ENCODE results near the gene KCNMA1. TPM values are rescaled to one million over a fixed set of nuclear protein-coding genes. Genes with fewer than 3 reads are reported as not detected.

KCNMA1 gene
- total RNA-seq, 3 donors from 2014 or later: 13.6 to 37.8 (median 15.1) TPM

GRCh38 chr10:76981251-76981650 is 656.4 kb downstream of the KCNMA1 start:
- Histone ChIP-seq H3K36me3 (no peaks in the 10 kb centered on the region), H3K4me1 (no peaks in the 10 kb centered on the region), H3K27me3 (no peaks in the 10 kb centered on the region), H3K4me3 (no peak overlapping the region), H3K9me3 (no peaks in the 10 kb centered on the region), H3K27ac (no peak overlapping the region)
- no peak for DNase-seq (ENCODE audit: low spot score in 2 of 2)
- intact Hi-C loops (cut with DNase I; ENCODE audit: low total_unique reads): no loop called here
- TF ChIP-seq POLR2A (IDR thresholded peaks at IDR 0.05): no peak
- TF ChIP-seq POLR2AphosphoS5 (IDR thresholded peaks at IDR 0.05): no peak
- TF ChIP-seq, protein P1, sequence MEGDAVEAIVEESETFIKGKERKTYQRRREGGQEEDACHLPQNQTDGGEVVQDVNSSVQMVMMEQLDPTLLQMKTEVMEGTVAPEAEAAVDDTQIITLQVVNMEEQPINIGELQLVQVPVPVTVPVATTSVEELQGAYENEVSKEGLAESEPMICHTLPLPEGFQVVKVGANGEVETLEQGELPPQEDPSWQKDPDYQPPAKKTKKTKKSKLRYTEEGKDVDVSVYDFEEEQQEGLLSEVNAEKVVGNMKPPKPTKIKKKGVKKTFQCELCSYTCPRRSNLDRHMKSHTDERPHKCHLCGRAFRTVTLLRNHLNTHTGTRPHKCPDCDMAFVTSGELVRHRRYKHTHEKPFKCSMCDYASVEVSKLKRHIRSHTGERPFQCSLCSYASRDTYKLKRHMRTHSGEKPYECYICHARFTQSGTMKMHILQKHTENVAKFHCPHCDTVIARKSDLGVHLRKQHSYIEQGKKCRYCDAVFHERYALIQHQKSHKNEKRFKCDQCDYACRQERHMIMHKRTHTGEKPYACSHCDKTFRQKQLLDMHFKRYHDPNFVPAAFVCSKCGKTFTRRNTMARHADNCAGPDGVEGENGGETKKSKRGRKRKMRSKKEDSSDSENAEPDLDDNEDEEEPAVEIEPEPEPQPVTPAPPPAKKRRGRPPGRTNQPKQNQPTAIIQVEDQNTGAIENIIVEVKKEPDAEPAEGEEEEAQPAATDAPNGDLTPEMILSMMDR (IDR thresholded peaks at IDR 0.05): no peak

GRCh38 chr10:76977901-76978300 is 659.7 kb downstream of the KCNMA1 start:
- Histone ChIP-seq H3K36me3 (no peaks in the 10 kb centered on the region), H3K27me3 (no peaks in the 10 kb centered on the region), H3K9me3 (no peaks in the 10 kb centered on the region), H3K4me1 (no peaks in the 10 kb centered on the region), H3K27ac (no peak overlapping the region), H3K4me3 (no peak overlapping the region)
- DNase-seq (ENCODE audit: low spot score in 2 of 2): no peak
- TF ChIP-seq POLR2A (IDR thresholded peaks at IDR 0.05): no peak
- TF ChIP-seq, protein P1 (IDR thresholded peaks at IDR 0.05): no peak
- no peak for TF ChIP-seq POLR2AphosphoS5 (IDR thresholded peaks at IDR 0.05)
- intact Hi-C loops (cut with DNase I; ENCODE audit: low total_unique reads): no loop called here

- no peak for TF ChIP-seq POLR2A (IDR thresholded peaks at IDR 0.05)
- no peak for TF ChIP-seq POLR2AphosphoS5 (IDR thresholded peaks at IDR 0.05)
- TF ChIP-seq, protein P1 (IDR thresholded peaks at IDR 0.05): no peak
- no peak overlapping the region for H3K4me3 ChIP-seq
- H3K4me1 ChIP-seq: no peaks in the 10 kb centered on the region
- DNase-seq (ENCODE audit: low spot score in 2 of 2): no peak
- no peaks in the 10 kb centered on the region for H3K36me3 ChIP-seq
- H3K27ac ChIP-seq: no peak overlapping the region
- intact Hi-C loops (cut with DNase I; ENCODE audit: low total_unique reads): no loop called here
- no peaks in the 10 kb centered on the region for H3K27me3 ChIP-seq
- no peaks in the 10 kb centered on the region for H3K9me3 ChIP-seq
Measured at GRCh38 chr10:76977046-76977445, 660.6 kb downstream of the KCNMA1 start.

DNA sequence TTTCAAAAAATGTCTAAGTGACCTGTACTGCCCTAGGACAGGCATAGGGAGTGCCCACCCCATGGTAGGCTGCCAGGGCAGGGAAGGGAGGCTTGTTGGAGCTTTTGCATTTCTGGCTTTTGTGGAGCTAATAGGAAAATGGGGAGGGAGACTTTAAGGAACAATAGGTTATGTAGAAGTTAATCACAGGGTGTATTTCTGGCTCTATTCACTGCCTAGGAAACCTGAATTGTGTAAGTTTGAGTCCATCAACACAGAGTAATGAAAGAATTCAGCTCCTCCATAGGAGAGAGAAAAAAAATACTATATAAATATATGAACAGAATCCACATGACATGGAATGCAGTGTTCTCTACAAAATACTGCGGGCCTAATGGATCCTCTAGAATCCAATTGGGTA is 661.5 kb downstream of the KCNMA1 start:
- no peaks in the 10 kb centered on the region for H3K27me3 ChIP-seq
- intact Hi-C loops (cut with DNase I; ENCODE audit: low total_unique reads): no loop called here
- no peaks in the 10 kb centered on the region for H3K4me1 ChIP-seq
- no peak for DNase-seq (ENCODE audit: low spot score in 2 of 2)
- H3K36me3 ChIP-seq: no peaks in the 10 kb centered on the region
- H3K27ac ChIP-seq: no peak overlapping the region
- H3K4me3 ChIP-seq: no peak overlapping the region
- H3K9me3 ChIP-seq: no peaks in the 10 kb centered on the region
- no peak for TF ChIP-seq POLR2A (IDR thresholded peaks at IDR 0.05)
- TF ChIP-seq, protein P1 (IDR thresholded peaks at IDR 0.05): no peak

GRCh38 chr10:76975126-76975525 is 662.5 kb downstream of the KCNMA1 start:
- DNase-seq (ENCODE audit: low spot score in 2 of 2): no peak
- H3K4me3 ChIP-seq: no peak overlapping the region
- intact Hi-C loops (cut with DNase I; ENCODE audit: low total_unique reads): no loop called here
- no peaks in the 10 kb centered on the region for H3K4me1 ChIP-seq
- H3K27me3 ChIP-seq: no peaks in the 10 kb centered on the region
- no peaks in the 10 kb centered on the region for H3K9me3 ChIP-seq
- TF ChIP-seq POLR2AphosphoS5 (IDR thresholded peaks at IDR 0.05) (no peak), POLR2A (IDR thresholded peaks at IDR 0.05) (no peak)
- TF ChIP-seq, protein P1 (IDR thresholded peaks at IDR 0.05): no peak
- H3K36me3 ChIP-seq: no peaks in the 10 kb centered on the region
- no peak overlapping the region for H3K27ac ChIP-seq
